Stimulated activated CD4-positive, alpha-beta T cell treated with anti-CD3 and anti-CD28 coated beads, TNF-alpha, amount 100 ng/mL, for 1 hour (primary cell): Measurements from ENCODE around the gene ELP5.

Experiments used
- DNase-seq, 3 donors: peaks; one replicate each; pipeline ENCODE4 v3.0.0-alpha.2; 2020; ENCODE audit warnings: low read depth in 3 of 3, low spot score in 1 of 3

The ELP5 gene

DNA sequence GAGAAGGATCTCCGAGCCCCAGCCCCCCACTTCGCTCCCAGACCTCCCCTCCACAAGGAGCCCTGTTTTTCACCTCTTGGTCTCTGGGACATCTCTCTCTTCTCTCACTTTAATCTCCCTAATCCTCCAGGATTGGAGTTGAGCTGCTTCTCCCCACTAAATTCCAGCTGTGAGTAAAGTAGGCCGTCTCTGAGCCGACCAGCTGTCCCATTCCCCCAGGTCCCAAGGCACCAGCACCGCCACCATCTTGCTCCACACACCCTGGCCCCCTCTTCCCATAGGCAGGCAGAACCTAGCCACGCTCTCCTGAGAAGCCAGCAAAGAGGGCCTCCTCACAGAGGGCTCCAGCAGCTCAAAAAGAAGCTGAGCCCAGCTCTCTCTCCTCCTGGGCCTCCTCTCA lies 33.3 kb upstream of the ELP5 start:
- no peak for DNase-seq

DNA sequence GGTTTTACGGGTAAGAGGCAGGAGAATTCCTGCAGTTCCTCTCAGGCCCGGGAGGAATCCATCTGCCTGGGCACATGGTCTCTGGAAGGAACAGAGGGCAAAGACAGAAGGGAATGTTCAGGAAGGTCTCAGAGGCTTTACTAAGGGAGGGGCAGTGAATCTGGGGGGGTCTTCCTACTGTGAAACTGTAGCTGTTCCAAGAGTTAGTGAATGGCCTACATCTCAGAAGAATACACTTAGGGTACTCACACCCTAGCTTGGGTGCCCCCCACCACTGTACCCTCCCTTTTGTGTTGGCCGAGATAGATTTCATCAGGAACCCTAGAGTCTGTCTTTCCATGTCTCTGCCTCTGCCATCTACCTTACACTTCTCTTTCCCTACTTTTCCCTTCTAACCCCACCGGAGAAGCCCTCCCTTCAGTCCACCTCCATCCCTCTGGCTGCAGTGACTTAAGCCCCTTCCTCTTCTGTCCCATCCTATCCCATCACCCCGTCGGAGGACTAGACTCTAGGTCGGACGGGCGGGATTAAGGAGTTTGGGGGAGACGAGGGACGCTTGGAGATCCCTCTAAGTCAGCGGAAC lies 32.7 kb upstream of the ELP5 start:
- no peak for DNase-seq

DNA sequence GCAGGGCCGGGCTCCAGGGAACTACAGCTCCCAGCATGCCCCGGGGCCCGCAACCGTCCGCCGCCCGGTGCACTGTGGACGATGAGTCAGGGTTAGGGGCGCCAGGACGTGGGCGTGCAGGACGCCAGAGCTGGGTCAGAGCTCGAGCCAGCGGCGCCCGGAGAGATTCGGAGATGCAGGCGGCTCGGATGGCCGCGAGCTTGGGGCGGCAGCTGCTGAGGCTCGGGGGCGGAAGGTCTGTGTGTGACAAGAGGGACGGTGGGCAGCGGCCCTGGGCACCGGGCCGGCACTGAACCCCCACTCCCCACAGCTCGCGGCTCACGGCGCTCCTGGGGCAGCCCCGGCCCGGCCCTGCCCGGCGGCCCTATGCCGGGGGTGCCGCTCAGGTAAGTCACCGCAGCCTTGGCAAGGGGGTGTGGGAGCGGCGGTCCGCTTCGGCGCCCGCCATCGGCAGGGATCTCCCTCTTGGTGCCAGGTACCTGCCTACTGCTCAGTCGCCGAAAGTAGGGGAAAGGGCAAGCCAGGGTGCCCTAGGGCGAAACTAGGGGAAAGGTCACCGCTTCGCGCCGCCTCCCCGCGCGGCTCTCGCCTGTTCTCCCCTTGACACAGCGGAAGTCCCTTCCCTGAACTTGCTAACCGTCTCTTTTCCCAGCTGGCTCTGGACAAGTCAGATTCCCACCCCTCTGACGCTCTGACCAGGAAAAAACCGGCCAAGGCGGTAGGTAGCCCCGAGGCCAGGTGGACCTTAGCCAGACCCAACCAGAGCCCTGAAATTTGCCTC lies 32.0 kb upstream of the ELP5 start, which contains the start of the genes ACADVL and DLG4:
ACADVL (plus strand) TSS at position 127 of the 781 bp plus-strand sequence; CDS start at position 174, 47 bp downstream.
DLG4 (minus strand) TSS at position 25 of the 781 bp plus-strand sequence.
- peak in 2 of 3 donors; percentile 55 to 65 for DNase-seq

DNA sequence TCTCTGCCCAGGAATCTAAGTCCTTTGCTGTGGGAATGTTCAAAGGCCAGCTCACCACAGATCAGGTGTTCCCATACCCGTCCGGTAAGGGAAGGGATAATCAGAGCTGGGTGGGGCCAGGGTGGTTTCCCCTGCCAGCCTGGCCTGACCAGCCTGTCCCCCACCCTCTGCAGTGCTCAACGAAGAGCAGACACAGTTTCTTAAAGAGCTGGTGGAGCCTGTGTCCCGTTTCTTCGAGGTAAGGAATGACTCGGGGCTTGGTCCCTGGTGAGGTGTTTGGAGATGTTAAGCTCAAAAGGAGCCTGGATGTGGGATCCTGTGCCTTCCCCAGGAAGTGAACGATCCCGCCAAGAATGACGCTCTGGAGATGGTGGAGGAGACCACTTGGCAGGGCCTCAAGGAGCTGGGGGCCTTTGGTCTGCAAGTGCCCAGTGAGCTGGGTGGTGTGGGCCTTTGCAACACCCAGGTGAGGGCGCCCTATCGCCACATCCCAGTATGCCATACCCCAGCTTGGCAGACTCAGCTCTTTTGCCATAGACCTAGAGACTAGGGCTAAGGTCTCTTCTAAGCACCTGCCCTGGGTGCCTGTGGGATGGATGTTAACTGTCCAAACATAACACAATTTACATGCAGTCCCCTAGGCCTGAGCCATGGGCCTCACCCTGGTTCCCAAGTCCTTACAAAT lies 31.3 kb upstream of the ELP5 start:
- DNase-seq: no peak

DNA sequence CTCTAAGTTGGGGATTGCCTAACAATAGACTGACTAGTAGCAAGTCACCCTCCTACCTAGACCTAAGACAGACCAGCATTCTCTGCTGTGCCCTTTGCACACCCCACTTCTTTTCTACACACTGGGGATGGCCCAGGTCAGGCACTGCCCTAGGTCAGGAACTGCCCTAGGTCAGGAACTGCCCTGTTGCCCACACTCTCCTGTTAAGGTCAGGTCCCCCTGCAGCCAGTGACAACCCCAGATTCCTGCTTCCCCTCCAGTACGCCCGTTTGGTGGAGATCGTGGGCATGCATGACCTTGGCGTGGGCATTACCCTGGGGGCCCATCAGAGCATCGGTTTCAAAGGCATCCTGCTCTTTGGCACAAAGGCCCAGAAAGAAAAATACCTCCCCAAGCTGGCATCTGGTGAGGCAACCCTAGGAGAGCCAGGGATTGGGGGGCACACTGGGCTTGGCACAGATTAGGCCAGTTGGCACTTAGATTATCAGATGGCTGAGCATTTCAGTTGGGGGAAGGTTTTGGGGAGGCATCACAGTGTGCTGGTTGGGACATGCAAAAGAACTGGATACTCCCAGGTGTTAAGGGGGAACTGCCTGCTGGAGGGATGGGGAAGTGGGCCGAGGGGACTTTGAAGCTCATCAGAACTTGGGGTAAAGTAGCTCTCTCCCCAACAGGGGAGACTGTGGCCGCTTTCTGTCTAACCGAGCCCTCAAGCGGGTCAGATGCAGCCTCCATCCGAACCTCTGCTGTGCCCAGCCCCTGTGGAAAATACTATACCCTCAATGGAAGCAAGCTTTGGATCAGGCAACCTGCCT lies 30.5 kb upstream of the ELP5 start:
- DNase-seq: no peak

DNA sequence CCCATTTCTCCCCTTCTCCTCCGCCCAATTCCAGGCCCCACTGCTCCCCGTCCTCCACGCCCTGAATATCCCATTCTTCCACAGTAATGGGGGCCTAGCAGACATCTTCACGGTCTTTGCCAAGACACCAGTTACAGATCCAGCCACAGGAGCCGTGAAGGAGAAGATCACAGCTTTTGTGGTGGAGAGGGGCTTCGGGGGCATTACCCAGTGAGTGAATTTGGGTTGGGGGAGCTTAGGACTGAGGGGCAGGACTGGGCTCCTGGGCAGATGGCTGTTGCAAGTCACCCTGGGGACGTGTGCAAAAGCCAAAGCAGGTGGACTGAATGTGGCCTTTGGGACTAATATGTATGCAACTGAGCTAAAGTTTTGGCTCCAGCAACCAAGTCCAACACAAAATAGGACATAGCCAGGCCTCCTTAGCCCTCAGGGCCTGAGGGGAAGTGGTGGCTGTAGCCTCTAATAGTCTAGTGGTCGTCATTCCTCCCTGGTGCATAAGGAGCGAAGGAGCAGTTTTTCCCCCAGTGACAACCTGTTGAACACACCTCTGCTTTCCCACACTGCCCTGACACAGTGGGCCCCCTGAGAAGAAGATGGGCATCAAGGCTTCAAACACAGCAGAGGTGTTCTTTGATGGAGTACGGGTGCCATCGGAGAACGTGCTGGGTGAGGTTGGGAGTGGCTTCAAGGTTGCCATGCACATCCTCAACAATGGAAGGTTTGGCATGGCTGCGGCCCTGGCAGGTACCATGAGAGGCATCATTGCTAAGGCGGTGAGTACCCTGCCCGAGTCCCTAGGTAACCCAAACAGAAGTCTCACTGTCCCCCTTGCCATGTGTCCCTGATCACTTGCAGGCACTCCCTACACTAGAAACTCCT lies 29.7 kb upstream of the ELP5 start:
- no peak for DNase-seq

DNA sequence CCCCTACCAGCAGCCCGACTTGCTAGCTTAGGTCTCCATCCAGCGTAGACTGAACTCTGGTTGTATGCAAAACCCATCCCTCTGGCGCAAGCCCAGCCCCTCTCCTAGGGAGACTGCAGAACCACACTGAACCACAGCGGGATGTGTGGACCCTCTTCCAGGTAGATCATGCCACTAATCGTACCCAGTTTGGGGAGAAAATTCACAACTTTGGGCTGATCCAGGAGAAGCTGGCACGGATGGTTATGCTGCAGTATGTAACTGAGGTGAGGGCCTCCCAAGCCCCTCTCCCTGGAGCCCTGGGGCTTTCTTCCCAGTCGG lies 29.1 kb upstream of the ELP5 start:
- no peak for DNase-seq

DNA sequence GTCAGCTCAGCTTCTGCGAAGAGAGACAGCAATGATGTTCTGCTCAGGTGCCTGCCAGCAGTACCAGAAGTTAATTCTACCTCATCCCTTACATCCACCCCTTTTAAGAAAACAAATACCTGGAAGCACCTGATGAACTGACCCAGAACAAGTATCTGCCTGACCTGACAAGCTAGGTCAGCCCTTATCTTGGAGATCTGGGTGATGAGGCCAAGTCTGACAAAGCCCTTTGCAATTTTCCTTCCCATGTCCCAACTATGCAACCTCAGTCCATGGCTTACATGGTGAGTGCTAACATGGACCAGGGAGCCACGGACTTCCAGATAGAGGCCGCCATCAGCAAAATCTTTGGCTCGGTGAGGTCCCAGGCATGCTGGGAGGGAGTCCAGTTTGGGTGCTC lies 28.6 kb upstream of the ELP5 start:
- no peak for DNase-seq

DNA sequence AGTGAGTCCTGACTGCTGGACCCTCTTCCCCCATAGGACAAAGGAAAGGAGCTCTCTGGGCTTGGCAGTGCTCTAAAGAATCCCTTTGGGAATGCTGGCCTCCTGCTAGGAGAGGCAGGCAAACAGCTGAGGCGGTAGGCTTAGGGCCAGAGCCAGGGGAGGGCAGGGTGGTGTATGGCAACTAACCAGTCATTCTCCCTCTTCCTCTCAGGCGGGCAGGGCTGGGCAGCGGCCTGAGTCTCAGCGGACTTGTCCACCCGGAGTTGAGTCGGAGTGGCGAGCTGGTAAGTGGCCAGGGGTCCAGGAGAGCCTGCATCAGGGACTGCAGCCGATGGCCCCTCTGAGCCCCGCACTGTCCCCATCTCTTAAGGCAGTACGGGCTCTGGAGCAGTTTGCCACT lies 27.9 kb upstream of the ELP5 start:
- no peak for DNase-seq

DNA sequence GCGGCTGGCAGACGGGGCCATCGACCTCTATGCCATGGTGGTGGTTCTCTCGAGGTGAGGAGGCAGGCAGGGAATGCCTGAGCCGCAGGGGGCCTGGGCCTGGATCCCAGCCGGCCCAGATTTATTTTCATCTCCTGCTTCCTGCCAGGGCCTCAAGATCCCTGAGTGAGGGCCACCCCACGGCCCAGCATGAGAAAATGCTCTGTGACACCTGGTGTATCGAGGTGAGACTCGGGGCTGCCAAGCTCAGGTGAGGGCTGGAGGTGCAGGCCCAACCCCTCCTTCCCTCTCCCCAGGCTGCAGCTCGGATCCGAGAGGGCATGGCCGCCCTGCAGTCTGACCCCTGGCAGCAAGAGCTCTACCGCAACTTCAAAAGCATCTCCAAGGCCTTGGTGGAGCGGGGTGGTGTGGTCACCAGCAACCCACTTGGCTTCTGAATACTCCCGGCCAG lies 27.3 kb upstream of the ELP5 start:
- DNase-seq: no peak

DNA sequence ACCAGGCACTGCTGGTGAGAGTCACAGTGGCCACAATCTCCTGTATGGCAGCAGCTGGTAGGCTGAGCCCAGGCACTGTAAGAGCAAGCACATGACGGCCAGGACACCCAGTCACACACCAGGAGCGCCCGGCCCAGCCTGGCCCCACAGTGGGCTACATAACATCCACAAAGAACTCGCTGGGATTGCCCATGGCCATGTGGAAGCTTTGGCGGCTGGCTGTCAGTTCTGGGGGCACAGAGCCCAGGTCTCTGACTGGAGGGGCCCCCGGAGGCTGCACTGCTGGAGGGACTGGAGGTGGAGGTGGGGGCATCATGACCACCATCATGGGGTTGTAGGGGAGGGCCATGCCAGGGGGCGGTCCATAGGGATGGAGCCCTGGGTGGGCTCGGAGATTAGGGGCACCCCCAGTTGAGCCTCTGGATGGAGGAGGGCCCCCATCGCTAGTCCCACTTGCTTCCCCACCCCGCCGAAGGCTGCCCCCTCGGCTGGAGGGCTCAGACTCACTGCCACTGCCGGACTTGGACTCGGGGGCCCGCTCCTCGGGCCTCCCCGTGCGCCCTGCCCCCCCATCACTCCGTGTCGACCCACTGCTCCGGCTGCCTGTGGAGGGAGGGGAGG lies 26.2 kb upstream of the ELP5 start:
- no peak for DNase-seq

DNA sequence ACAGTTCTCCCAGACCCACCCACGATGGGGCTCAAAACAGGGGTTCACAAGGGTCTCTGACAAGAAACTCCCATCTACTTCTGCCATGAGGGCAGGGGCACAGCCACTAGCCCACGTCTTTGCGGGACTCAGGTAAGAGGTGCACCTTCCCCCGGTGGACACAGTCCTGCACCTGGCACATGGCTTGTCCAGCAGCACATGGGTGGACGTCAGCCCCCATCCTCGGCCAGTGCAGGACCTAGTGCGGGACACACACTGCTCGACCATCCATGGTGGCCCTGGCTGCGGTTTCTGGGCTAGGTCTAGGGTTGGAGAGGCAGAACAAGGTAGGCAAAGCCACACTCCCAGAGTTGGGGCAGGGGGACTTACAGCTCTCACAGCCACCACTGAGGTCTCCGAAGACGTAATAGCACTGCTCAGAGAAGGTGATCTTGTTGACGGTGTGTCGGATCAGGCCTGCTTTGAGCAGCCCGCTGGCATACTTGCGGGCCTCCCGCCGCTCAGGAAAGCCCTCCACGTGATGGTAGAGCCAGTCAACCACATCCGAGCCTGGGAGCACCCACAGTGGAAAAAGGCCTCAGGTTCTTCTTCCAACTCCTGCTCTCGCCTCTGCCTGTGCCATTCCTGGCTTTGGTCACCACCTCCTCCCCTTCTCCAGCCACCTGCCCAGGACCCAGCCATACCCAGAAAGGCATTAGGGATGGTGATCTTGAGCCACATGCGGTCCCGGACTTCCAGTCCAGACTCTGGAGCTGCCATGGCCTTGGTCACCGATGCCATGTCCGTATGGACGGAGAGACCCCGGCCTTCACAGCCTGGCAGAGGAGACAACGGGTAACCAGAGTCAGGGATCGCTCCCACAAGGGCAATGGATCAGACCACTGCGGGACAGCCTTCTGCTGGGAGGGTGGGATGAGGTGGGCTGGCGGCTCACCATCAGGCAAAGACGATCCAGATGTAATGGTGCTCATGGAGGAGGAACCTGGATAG lies 25.0 kb upstream of the ELP5 start:
- no peak for DNase-seq

DNA sequence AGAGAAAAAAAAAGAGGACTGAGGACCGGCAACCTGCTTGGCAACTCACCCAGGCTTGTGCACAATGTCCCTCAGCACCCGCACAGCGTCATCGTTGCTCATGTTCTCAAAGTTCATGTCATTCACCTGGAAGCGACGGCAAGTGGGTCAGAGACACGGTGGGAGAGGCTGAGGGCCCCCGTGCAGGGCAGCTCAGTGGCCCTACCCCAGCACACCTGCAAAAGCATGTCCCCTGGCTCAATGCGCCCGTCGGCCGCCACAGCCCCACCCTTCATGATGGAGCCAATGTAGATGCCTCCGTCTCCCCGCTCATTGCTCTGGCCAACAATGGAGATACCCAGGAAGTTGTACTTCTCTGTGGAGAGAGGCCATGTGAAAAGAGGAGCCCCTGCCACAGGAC lies 23.1 kb upstream of the ELP5 start:
- no peak for DNase-seq

DNA sequence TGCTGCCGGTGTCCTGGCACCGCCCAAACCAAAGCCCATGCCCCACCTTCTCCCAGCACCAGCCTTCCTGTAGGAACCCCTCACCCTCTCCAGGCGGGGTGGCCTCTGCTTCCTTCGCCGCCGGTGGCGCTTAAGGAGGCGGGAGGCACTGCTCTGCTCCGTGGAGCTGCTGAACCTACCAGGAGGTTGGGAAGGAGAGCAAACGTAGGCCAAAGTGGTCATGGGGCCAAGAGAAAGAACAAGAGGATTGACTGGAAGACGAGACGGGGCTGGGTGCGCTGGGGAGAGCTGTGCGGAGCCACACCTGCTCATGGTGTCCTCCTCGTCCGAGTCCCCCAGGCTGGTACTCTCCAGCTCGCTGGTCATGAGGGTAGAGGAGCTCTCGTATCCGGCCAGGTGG lies 22.5 kb upstream of the ELP5 start:
- no peak for DNase-seq

DNA sequence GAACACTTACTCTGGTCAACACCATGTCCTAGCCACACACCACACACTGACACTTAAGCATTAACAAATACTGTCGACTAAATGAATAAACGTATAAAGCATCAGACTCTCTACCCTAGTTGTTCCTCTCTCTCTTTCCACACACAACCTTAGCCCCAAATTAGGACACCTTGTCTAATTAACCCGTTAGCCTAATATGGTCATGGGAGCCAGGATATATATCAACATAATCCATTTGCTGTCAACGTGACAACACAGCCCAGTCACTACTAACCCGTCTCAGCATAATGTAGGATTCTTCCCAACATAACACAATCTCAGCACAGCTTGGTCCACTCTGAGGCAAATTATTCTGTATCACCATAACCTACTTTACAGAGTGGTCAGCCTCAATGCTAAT lies 19.9 kb upstream of the ELP5 start:
- DNase-seq: no peak

DNA sequence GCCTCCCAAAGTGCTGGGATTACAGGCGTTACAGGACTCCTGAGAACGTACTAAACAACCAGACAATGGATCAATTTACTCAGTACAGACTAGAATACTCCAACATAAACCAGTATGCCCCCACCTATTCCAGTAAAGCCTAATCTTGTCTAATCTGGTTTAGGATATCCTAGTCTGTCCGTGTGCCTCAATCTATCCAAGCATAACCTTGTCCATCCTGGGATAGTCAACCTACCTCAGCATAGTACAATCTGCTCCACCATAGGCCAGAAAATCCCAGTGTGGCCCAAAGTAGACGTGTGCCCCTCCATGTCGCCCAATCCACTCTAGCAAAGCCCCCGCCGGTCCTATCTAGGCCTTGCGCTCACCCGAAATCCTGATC lies 18.3 kb upstream of the ELP5 start:
- DNase-seq: no peak

DNA sequence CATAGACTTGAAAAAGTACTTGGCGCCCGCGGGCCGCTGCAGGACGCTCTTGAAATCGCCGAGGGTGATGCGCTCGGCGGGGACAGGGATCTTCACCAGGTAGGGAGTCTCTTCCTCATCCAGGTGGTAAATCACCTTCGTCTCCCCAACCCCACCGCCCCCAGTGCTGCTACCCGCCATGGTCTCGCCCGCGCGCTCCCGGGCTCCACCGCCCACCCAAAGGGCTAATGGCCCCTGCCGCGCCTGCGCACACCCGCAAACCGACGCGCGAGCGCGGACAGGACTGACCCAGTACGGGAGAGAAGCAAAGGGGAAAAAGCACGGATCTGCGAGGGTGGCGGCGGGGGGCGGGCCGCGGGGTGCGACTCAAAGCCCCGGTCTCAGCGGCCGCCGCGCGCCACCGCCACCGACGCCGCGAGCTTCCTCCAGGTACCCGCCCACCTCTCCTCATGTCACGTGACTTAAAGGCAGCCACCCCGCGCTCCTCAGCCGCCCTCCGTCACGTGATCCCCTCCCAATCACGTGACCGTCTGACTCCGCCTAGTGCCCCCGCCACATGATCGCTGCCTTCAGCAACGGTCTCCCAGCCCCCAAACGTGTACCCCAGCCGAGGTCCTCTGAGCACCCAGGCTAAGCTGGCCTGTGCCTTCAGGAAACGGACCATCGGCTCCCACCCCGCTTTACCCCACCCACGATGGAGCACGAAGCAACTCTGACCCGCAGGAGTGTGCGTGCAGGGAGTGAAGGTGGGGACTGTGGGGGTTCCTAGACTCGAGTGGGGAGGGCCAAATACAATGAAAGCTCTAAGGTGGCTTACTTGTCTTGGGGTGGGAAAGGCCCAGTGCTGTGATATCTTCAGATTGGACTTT lies 17.7 kb upstream of the ELP5 start, which contains the start of gene DVL2:
DVL2 (minus strand) TSS at position 435 of the 869 bp plus-strand sequence; CDS start at position 180, 255 bp downstream.
- DNase-seq: peak; percentile 87 to 89 (median 87)
